OCI-M1 (cell line): Measurements from ENCODE around the gene ELOVL5.

Experiments
- DNase-seq: peaks from one replicate; lab custom pipeline; 2025; lab: John Stamatoyannopoulos, UW

Gene ELOVL5

GRCh38 chr6:53269827-53270226 is 78.9 kb downstream of the ELOVL5 start:
- DNase-seq, result no peak

GRCh38 chr6:53268858-53269608 is 79.7 kb downstream of the ELOVL5 start:
- no peak for DNase-seq

- DNase-seq, result no peak
These were observed 82.1 kb downstream of the ELOVL5 start for GRCh38 chr6:53266553-53267090.

GRCh38 chr6:53264915-53265607 is 83.7 kb downstream of the ELOVL5 start:
- no peak for DNase-seq

GRCh38 chr6:53264337-53264736 is 84.4 kb downstream of the ELOVL5 start:
- DNase-seq, result no peak

- no peak for DNase-seq
These were observed 84.8 kb downstream of the ELOVL5 start for GRCh38 chr6:53263917-53264316.

- no peak for DNase-seq
These were observed 88.7 kb downstream of the ELOVL5 start for GRCh38 chr6:53259860-53260580.

- peak; percentile 32 for DNase-seq
These were observed 90.0 kb downstream of the ELOVL5 start for GRCh38 chr6:53258774-53259155.

GRCh38 chr6:53258076-53258773 is 90.5 kb downstream of the ELOVL5 start:
- no peak for DNase-seq

- DNase-seq, result no peak
These were observed 91.2 kb downstream of the ELOVL5 start for GRCh38 chr6:53257533-53257932.

- no peak for DNase-seq
These were observed 91.7 kb downstream of the ELOVL5 start for GRCh38 chr6:53257001-53257400.

GRCh38 chr6:53252177-53252692 is 96.5 kb downstream of the ELOVL5 start:
- no peak for DNase-seq

- no peak for DNase-seq
These were observed 97.6 kb downstream of the ELOVL5 start for GRCh38 chr6:53251033-53251672.

- DNase-seq, result no peak
These were observed 98.3 kb downstream of the ELOVL5 start for GRCh38 chr6:53250176-53251032.

GRCh38 chr6:53246924-53247323 is 101.8 kb downstream of the ELOVL5 start:
- no peak for DNase-seq

- no peak for DNase-seq
These were observed 103.8 kb downstream of the ELOVL5 start for GRCh38 chr6:53244958-53245357.

GRCh38 chr6:53244399-53244931 is 104.3 kb downstream of the ELOVL5 start:
- DNase-seq, result no peak

GRCh38 chr6:53241938-53242337 is 106.8 kb downstream of the ELOVL5 start:
- DNase-seq, result no peak

GRCh38 chr6:53240761-53241160 is 108.0 kb downstream of the ELOVL5 start:
- DNase-seq, result no peak

- DNase-seq, result no peak
These were observed 108.6 kb downstream of the ELOVL5 start for GRCh38 chr6:53240139-53240538.
